Sigmoid colon (tissue), 4 donors: ENCODE data around the gene ZFYVE28.

Experiments
- POLR2AphosphoS5 ChIP-seq, 4 donors: sonication (generic); formaldehyde crosslinking; IDR thresholded peaks; one replicate each; pipeline ENCODE4 v1.6.1; 2017; ENCODE audit warnings: antibody characterized with exemption in 4 of 4
- TF ChIP-seq, protein P1 (sequence below), 4 experiments: fragments of 450-650 bp in 3 of 4; fragments of 200-600 bp in 1 of 4; IDR thresholded peaks; one replicate each; pipeline ENCODE4 v1.5.1; 2016 to 2019; ENCODE audit warnings: antibody characterized with exemption in 4 of 4, mild to moderate bottlenecking in 3 of 4, moderate library complexity in 2 of 4

DNA sequence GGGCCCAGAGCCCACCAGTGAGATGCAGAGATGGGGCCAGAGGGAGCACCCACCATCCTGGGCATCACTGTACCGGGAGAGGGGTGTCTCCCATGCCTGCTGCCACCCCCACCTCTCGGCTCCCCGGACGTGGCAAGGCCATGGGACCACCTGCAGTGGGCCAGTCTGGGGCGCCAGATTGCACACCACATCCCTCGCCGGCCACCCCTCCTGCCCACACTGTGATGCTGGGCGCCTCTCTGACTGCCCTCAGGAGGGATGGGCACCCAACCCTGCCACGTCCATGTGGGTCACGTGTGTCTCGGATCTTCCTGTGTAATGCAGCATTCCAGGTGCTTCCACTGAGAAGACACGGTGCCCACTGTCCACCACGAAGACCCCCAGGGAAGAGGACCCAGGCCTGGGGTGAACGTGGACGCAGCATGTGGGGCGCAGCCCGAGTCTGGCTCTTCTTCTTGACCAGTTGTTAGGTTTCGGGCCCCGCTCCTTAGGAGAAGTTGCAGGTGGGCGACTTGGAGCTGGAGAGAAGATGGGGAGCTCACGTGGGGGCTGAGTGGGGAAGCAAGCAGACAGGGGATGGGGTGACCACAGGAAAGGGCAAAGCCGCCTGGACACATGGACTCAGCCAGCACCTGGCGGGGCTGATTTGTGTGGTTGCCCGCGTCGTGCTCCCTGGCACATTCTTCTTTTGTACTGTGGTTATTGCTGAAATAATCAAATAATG is 47.7 kb downstream of the ZFYVE28 start:
- no peak for TF ChIP-seq POLR2AphosphoS5 (IDR thresholded peaks at IDR 0.05)
- TF ChIP-seq, protein P1, sequence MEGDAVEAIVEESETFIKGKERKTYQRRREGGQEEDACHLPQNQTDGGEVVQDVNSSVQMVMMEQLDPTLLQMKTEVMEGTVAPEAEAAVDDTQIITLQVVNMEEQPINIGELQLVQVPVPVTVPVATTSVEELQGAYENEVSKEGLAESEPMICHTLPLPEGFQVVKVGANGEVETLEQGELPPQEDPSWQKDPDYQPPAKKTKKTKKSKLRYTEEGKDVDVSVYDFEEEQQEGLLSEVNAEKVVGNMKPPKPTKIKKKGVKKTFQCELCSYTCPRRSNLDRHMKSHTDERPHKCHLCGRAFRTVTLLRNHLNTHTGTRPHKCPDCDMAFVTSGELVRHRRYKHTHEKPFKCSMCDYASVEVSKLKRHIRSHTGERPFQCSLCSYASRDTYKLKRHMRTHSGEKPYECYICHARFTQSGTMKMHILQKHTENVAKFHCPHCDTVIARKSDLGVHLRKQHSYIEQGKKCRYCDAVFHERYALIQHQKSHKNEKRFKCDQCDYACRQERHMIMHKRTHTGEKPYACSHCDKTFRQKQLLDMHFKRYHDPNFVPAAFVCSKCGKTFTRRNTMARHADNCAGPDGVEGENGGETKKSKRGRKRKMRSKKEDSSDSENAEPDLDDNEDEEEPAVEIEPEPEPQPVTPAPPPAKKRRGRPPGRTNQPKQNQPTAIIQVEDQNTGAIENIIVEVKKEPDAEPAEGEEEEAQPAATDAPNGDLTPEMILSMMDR (IDR thresholded peaks at IDR 0.05): no peak
